A673 (cell line): ENCODE measurements around the gene PSTPIP1. TPM values are rescaled to one million over a fixed set of nuclear protein-coding genes. Genes with fewer than 3 reads are reported as not detected.

Source experiments
- BruUV-seq: library from RNA; stranded (reverse); fragments of 400-500 nt; replicated peaks from 2 replicates; lab custom pipeline; 2021; lab: Mats Ljungman, UMichigan
- CTCF ChIA-PET: fragments of 300-600 bp; sonication (Branson Sonifier 250); formaldehyde crosslinking; loops from one replicate; lab custom pipeline; 2022; ENCODE audit warnings: antibody characterized with exemption; lab: Charles Lee
- POLR2A ChIA-PET: fragments of 300-600 bp; sonication (Branson Sonifier 250); formaldehyde crosslinking; loops from one replicate; lab custom pipeline; 2022; ENCODE audit warnings: antibody characterized with exemption; ENCODE audit not compliant: low non-redundant PET; lab: Charles Lee
- DNase-seq: peaks from one replicate; pipeline ENCODE4 v3.0.0-alpha.2; 2015; ENCODE audit warnings: low spot score
- H3K27ac ChIP-seq: fragments of 200-600 bp; sonication (generic); 2 replicates; pipeline ENCODE4 v1.5.1; 2016; ENCODE audit warnings: mixed run types, low read depth, mild to moderate bottlenecking, mixed read lengths, antibody characterized with exemption, low read length; ENCODE audit not compliant: poor library complexity, severe bottlenecking
- H3K27me3 ChIP-seq: fragments of 200-600 bp; sonication (generic); replicated peaks from 2 replicates; pipeline ENCODE4 v1.6.1; 2017; ENCODE audit warnings: mixed run types, low read depth, mild to moderate bottlenecking, mixed read lengths, antibody characterized with exemption, low read length; ENCODE audit not compliant: insufficient read depth, poor library complexity
- H3K36me3 ChIP-seq: fragments of 200-600 bp; sonication (generic); 2 replicates; pipeline ENCODE4 v1.6.1; 2016; ENCODE audit warnings: mixed run types, mild to moderate bottlenecking, mixed read lengths, antibody characterized with exemption, low read length; ENCODE audit not compliant: insufficient read depth, poor library complexity, severe bottlenecking
- H3K4me1 ChIP-seq: fragments of 200-600 bp; sonication (generic); 2 replicates; pipeline ENCODE4 v1.6.1; 2017; ENCODE audit warnings: mixed run types, mild to moderate bottlenecking, mixed read lengths, antibody characterized with exemption, low read length; ENCODE audit not compliant: insufficient read depth, poor library complexity, severe bottlenecking
- H3K4me3 ChIP-seq: fragments of 200-600 bp; sonication (generic); 2 replicates; pipeline ENCODE4 v1.5.1; 2016; ENCODE audit warnings: low read depth, mixed run types, mild to moderate bottlenecking, mixed read lengths, low read length; ENCODE audit not compliant: poor library complexity, severe bottlenecking
- H3K9me3 ChIP-seq: fragments of 200-600 bp; sonication (generic); 2 replicates; pipeline ENCODE4 v1.6.1; 2016; ENCODE audit warnings: mixed run types, low read depth, mild to moderate bottlenecking, mixed read lengths, antibody characterized with exemption, low read length; ENCODE audit not compliant: poor library complexity, severe bottlenecking
- CTCF ChIP-seq: fragments of 300-800, 200-600 bp; sonication (generic); conservative IDR thresholded peaks from 2 replicates; pipeline ENCODE4 v1.5.1; 2017; ENCODE audit warnings: low read depth, mild to moderate bottlenecking, antibody characterized with exemption, low read length, moderate library complexity, mixed read lengths
- EZH2 ChIP-seq: fragments of 200-600 bp; sonication (generic); IDR thresholded peaks from 2 replicates; pipeline ENCODE4 v1.6.1; 2017; ENCODE audit warnings: borderline replicate concordance, low read depth, mild to moderate bottlenecking, mixed read lengths, antibody characterized with exemption, low read length; ENCODE audit not compliant: poor library complexity, severe bottlenecking
- intact Hi-C: fragments of 100-400 bp; cut with micrococcal nuclease; formaldehyde crosslinking; loops from one replicate; pipeline ENCODE4 v1.10.0; 2022; ENCODE audit not compliant: unreplicated experiment
- total RNA-seq: library from RNA; stranded (reverse); gene quantifications from 2 replicates; pipeline ENCODE4 v1.2.3, GENCODE V29; 2021

PSTPIP1 gene
- total RNA-seq, 1 experiment from 2014 or later, result not detected

- intact Hi-C loops, result no loop called here
- POLR2A ChIA-PET, result no interaction called here
- H3K27ac ChIP-seq, result no peak overlapping the region
- CTCF ChIA-PET, result interaction anchor here (0.5 to 1.1 kb wide), 3 partner anchors 58 to 1580 kb away, joined by 3 to 6 read pairs (median 3); no protein-coding TSS in a partner anchor
- H3K4me3 ChIP-seq, result no peak overlapping the region
- H3K9me3 ChIP-seq, result no peaks in the 10 kb centered on the region
- H3K4me1 ChIP-seq, result peaks cover 8% of the 10 kb centered on the region
- no TSS peak for BruUV-seq
- no peaks in the 10 kb centered on the region for H3K27me3 ChIP-seq
- no peaks in the 10 kb centered on the region for H3K36me3 ChIP-seq
- no peak for DNase-seq
- no peak for TF ChIP-seq CTCF
- TF ChIP-seq EZH2, result no peak
Measured at GRCh38 chr15:77031376-77032050, 36.6 kb downstream of the PSTPIP1 start.

- intact Hi-C loops, result no loop called here
- H3K36me3 ChIP-seq, result no peaks in the 10 kb centered on the region
- POLR2A ChIA-PET, result no interaction called here
Measured at GRCh38 chr15:77032052-77032646, 37.2 kb downstream of the PSTPIP1 start.

More at GRCh38 chr15:77032052-77032646, 37.2 kb downstream of the PSTPIP1 start:
- Histone ChIP-seq H3K27ac (no peak overlapping the region), H3K9me3 (no peaks in the 10 kb centered on the region), H3K27me3 (no peaks in the 10 kb centered on the region), H3K4me1 (peaks cover 8% of the 10 kb centered on the region), H3K4me3 (no peak overlapping the region)
- TF ChIP-seq EZH2, result no peak
- no peak for TF ChIP-seq CTCF
- BruUV-seq, result no TSS peak
- no peak for DNase-seq
- CTCF ChIA-PET, result no interaction called here
